ENCODE data around the gene LYRM1.
"Not testable (repeated sequence)": the region's sequence is repeated elsewhere in the genome, so short reads cannot be mapped to it uniquely, and the experiment has no call there.

Gene LYRM1

GRCh38 chr16:20944861-20945574 is 44.4 kb downstream of the LYRM1 start:
- Histone ChIP-seq H3K36me3 (ENCODE audit: control insufficient read depth, low read depth, low read length) (no peaks in the 10 kb centered on the region), H3K4me1 (ENCODE audit: control insufficient read depth, low read depth, low read length) (no peaks in the 10 kb centered on the region), H3K27ac (ENCODE audit: low read length) (no peak overlapping the region), H3K4me3 (ENCODE audit: low read length) (no peak overlapping the region), H3K9ac (ENCODE audit: low read length) (no peak overlapping the region), H3K27me3 (ENCODE audit: control insufficient read depth, insufficient read depth, low read length) (no peaks in the 10 kb centered on the region), H3K9me3 (ENCODE audit: control insufficient read depth, low read depth, low read length) (no peaks in the 10 kb centered on the region)

GRCh38 chr16:20945575-20945875 is 45.0 kb downstream of the LYRM1 start:
- H3K36me3 ChIP-seq (ENCODE audit: control insufficient read depth, low read depth, low read length); H3K4me3 ChIP-seq (ENCODE audit: low read length); H3K9me3 ChIP-seq (ENCODE audit: control insufficient read depth, low read depth, low read length); H3K27me3 ChIP-seq (ENCODE audit: control insufficient read depth, insufficient read depth, low read length); H3K27ac ChIP-seq (ENCODE audit: low read length); H3K9ac ChIP-seq (ENCODE audit: low read length); H3K4me1 ChIP-seq (ENCODE audit: control insufficient read depth, low read depth, low read length): not testable (repeated sequence)

- H3K27me3 ChIP-seq (ENCODE audit: control insufficient read depth, insufficient read depth, low read length), result no peaks in the 10 kb centered on the region
- H3K27ac ChIP-seq (ENCODE audit: low read length), result no peak overlapping the region
- no peaks in the 10 kb centered on the region for H3K4me1 ChIP-seq (ENCODE audit: control insufficient read depth, low read depth, low read length)
- no peak overlapping the region for H3K4me3 ChIP-seq (ENCODE audit: low read length)
- no peak overlapping the region for H3K9ac ChIP-seq (ENCODE audit: low read length)
- H3K36me3 ChIP-seq (ENCODE audit: control insufficient read depth, low read depth, low read length), result no peaks in the 10 kb centered on the region
- no peaks in the 10 kb centered on the region for H3K9me3 ChIP-seq (ENCODE audit: control insufficient read depth, low read depth, low read length)
Measured at GRCh38 chr16:20946015-20946629, 45.6 kb downstream of the LYRM1 start.

- no peaks in the 10 kb centered on the region for H3K9me3 ChIP-seq (ENCODE audit: control insufficient read depth, low read depth, low read length)
- H3K36me3 ChIP-seq (ENCODE audit: control insufficient read depth, low read depth, low read length), result no peaks in the 10 kb centered on the region
- H3K9ac ChIP-seq (ENCODE audit: low read length), result no peak overlapping the region
- H3K27me3 ChIP-seq (ENCODE audit: control insufficient read depth, insufficient read depth, low read length), result no peaks in the 10 kb centered on the region
- H3K4me3 ChIP-seq (ENCODE audit: low read length), result no peak overlapping the region
- no peaks in the 10 kb centered on the region for H3K4me1 ChIP-seq (ENCODE audit: control insufficient read depth, low read depth, low read length)
- no peak overlapping the region for H3K27ac ChIP-seq (ENCODE audit: low read length)
Measured at GRCh38 chr16:20948444-20948843, 47.9 kb downstream of the LYRM1 start.

GRCh38 chr16:20949660-20950059 is 49.1 kb downstream of the LYRM1 start:
- H3K36me3 ChIP-seq (ENCODE audit: control insufficient read depth, low read depth, low read length), result no peaks in the 10 kb centered on the region
- no peaks in the 10 kb centered on the region for H3K4me1 ChIP-seq (ENCODE audit: control insufficient read depth, low read depth, low read length)
- H3K4me3 ChIP-seq (ENCODE audit: low read length), result no peak overlapping the region
- H3K9ac ChIP-seq (ENCODE audit: low read length), result no peak overlapping the region
- H3K27me3 ChIP-seq (ENCODE audit: control insufficient read depth, insufficient read depth, low read length), result no peaks in the 10 kb centered on the region
- no peaks in the 10 kb centered on the region for H3K9me3 ChIP-seq (ENCODE audit: control insufficient read depth, low read depth, low read length)
- H3K27ac ChIP-seq (ENCODE audit: low read length), result no peak overlapping the region

GRCh38 chr16:20950294-20950693 is 49.7 kb downstream of the LYRM1 start:
- Histone ChIP-seq H3K9me3 (ENCODE audit: control insufficient read depth, low read depth, low read length) (no peaks in the 10 kb centered on the region), H3K9ac (ENCODE audit: low read length) (no peak overlapping the region), H3K27me3 (ENCODE audit: control insufficient read depth, insufficient read depth, low read length) (no peaks in the 10 kb centered on the region)

GRCh38 chr16:20952139-20952920 is 51.8 kb downstream of the LYRM1 start:
- H3K27ac ChIP-seq (ENCODE audit: low read length), result no peak overlapping the region
- H3K27me3 ChIP-seq (ENCODE audit: control insufficient read depth, insufficient read depth, low read length), result no peaks in the 10 kb centered on the region
- H3K36me3 ChIP-seq (ENCODE audit: control insufficient read depth, low read depth, low read length), result no peaks in the 10 kb centered on the region
- H3K9me3 ChIP-seq (ENCODE audit: control insufficient read depth, low read depth, low read length), result no peaks in the 10 kb centered on the region
- no peak overlapping the region for H3K4me3 ChIP-seq (ENCODE audit: low read length)
- no peak overlapping the region for H3K9ac ChIP-seq (ENCODE audit: low read length)
- H3K4me1 ChIP-seq (ENCODE audit: control insufficient read depth, low read depth, low read length), result no peaks in the 10 kb centered on the region

More at GRCh38 chr16:20950294-20950693, 49.7 kb downstream of the LYRM1 start:
- no peak overlapping the region for H3K4me3 ChIP-seq (ENCODE audit: low read length)
- no peaks in the 10 kb centered on the region for H3K36me3 ChIP-seq (ENCODE audit: control insufficient read depth, low read depth, low read length)
- H3K4me1 ChIP-seq (ENCODE audit: control insufficient read depth, low read depth, low read length), result no peaks in the 10 kb centered on the region
- H3K27ac ChIP-seq (ENCODE audit: low read length), result no peak overlapping the region

- no peak overlapping the region for H3K4me3 ChIP-seq (ENCODE audit: low read length)
- H3K27ac ChIP-seq (ENCODE audit: low read length), result no peak overlapping the region
- no peaks in the 10 kb centered on the region for H3K36me3 ChIP-seq (ENCODE audit: control insufficient read depth, low read depth, low read length)
- no peaks in the 10 kb centered on the region for H3K9me3 ChIP-seq (ENCODE audit: control insufficient read depth, low read depth, low read length)
- H3K27me3 ChIP-seq (ENCODE audit: control insufficient read depth, insufficient read depth, low read length), result no peaks in the 10 kb centered on the region
- no peak overlapping the region for H3K9ac ChIP-seq (ENCODE audit: low read length)
- H3K4me1 ChIP-seq (ENCODE audit: control insufficient read depth, low read depth, low read length), result no peaks in the 10 kb centered on the region
Measured at GRCh38 chr16:20954574-20954973, 54.0 kb downstream of the LYRM1 start.

GRCh38 chr16:20956319-20956718 is 55.7 kb downstream of the LYRM1 start:
- H3K36me3 ChIP-seq (ENCODE audit: control insufficient read depth, low read depth, low read length), result no peaks in the 10 kb centered on the region
- H3K9ac ChIP-seq (ENCODE audit: low read length), result no peak overlapping the region
- no peak overlapping the region for H3K4me3 ChIP-seq (ENCODE audit: low read length)
- H3K27ac ChIP-seq (ENCODE audit: low read length), result no peak overlapping the region
- no peaks in the 10 kb centered on the region for H3K4me1 ChIP-seq (ENCODE audit: control insufficient read depth, low read depth, low read length)
- no peaks in the 10 kb centered on the region for H3K9me3 ChIP-seq (ENCODE audit: control insufficient read depth, low read depth, low read length)
- H3K27me3 ChIP-seq (ENCODE audit: control insufficient read depth, insufficient read depth, low read length), result no peaks in the 10 kb centered on the region

- Histone ChIP-seq H3K27me3 (ENCODE audit: control insufficient read depth, insufficient read depth, low read length) (no peaks in the 10 kb centered on the region), H3K4me3 (ENCODE audit: low read length) (no peak overlapping the region), H3K9ac (ENCODE audit: low read length) (no peak overlapping the region), H3K36me3 (ENCODE audit: control insufficient read depth, low read depth, low read length) (no peaks in the 10 kb centered on the region), H3K9me3 (ENCODE audit: control insufficient read depth, low read depth, low read length) (no peaks in the 10 kb centered on the region), H3K27ac (ENCODE audit: low read length) (no peak overlapping the region), H3K4me1 (ENCODE audit: control insufficient read depth, low read depth, low read length) (no peaks in the 10 kb centered on the region)
Measured at GRCh38 chr16:20957153-20957552, 56.6 kb downstream of the LYRM1 start.

GRCh38 chr16:20960899-20961298 is 60.3 kb downstream of the LYRM1 start:
- no peaks in the 10 kb centered on the region for H3K27me3 ChIP-seq (ENCODE audit: control insufficient read depth, insufficient read depth, low read length)
- H3K27ac ChIP-seq (ENCODE audit: low read length), result no peak overlapping the region
- no peaks in the 10 kb centered on the region for H3K36me3 ChIP-seq (ENCODE audit: control insufficient read depth, low read depth, low read length)
- H3K4me1 ChIP-seq (ENCODE audit: control insufficient read depth, low read depth, low read length), result no peaks in the 10 kb centered on the region
- H3K9ac ChIP-seq (ENCODE audit: low read length), result no peak overlapping the region
- no peak overlapping the region for H3K4me3 ChIP-seq (ENCODE audit: low read length)
- no peaks in the 10 kb centered on the region for H3K9me3 ChIP-seq (ENCODE audit: control insufficient read depth, low read depth, low read length)
